Measurements from ENCODE around the gene SERPINA6.

GRCh38 chr14:94370524-94370910 is 47.4 kb upstream of the SERPINA6 start:
- TF ChIP-seq CTCF (IDR thresholded peaks at IDR 0.05) (no peak), POLR2A (IDR thresholded peaks at IDR 0.05) (no peak), EP300 (IDR thresholded peaks at IDR 0.05) (no peak), POLR2AphosphoS5 (IDR thresholded peaks at IDR 0.05) (no peak)
